GM04504 (cell line): ENCODE results near the gene TRPC4.
"Not testable (repeated sequence)": the region's sequence is repeated elsewhere in the genome, so short reads cannot be mapped to it uniquely, and the experiment has no call there.

Experiments
- DNase-seq: peaks from one replicate; pipeline ENCODE4 v3.0.0-alpha.2; 2012; ENCODE audit warnings: low read depth

The TRPC4 gene

DNA sequence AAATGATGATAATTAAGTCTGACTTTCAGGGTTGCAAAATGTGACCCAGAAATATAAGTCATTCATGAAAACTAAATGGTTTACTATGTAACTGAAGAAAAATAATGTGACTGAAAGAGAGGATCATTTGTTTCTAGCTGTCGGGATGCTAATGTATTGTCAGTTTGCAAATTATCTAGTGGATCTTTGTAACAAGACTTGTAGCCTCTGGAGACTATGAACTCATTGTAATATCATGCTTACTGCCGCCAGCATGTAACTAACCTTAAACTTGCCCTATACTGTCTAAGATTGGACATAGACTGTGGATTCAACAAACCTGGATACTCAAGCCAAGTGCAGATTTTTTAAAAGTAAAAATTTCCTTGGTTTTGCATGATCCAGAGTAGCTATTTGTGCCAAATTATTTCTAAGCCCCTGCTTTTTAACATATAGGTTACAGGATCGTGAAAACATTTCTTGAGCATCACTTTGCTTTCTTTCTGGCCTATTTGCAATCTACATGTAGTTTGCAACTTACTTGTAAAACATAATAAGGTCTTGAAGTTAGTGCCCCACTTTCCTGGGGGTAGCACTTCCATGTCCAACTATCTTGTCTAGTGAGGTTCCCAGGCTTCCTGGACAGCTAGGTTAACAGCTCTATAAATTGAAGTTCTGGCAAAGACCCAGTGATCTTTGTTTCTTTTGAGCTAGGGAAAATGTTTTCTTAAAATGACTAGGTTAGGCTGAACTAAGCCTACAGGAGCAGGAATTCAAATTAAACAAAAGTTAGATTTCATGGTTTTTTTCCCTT is 267.7 kb downstream of the TRPC4 start:
- DNase-seq, result no peak

DNA sequence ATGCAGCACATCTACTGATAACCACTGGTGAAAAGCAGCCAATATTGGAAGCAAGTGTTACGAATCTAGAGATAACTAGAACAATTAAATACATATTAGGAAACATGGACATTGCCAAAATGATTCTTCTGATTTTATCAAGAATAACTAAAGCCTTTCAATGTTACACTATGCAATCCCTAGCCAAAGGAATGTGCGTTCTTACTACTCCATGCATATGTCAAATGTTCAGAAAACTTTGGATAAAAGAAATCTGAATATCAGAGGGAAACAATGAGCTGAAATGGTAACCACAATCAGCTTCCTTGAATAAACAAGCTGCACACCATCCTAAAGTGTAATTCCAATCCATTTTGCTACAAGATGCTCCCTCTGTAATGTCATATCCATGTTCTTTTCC is 270.1 kb downstream of the TRPC4 start:
- no peak for DNase-seq

DNA sequence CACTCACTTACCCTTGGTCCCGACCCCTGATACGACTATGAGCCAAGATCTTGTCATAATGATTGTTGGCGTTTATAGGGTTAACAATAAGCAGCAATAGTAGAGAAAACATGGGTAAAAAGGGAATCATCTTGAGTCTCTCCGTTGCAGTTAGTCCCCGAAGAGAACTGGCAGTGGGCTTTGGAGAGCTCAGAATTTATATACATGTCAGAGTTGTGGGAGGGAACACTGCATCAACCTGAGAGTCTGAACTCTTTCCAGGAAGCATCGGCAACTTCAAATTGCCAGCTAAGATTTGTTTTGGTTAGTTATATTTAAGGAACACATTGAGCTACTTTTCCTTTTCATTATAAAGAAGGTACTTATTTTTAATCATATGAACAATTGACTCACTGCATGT is 271.0 kb downstream of the TRPC4 start, which contains the start of gene POSTN:
Gene POSTN (minus strand): TSS at position 172 of the 400 bp plus-strand sequence. CDS start 42 bp downstream, at position 130.
- DNase-seq, result no peak

DNA sequence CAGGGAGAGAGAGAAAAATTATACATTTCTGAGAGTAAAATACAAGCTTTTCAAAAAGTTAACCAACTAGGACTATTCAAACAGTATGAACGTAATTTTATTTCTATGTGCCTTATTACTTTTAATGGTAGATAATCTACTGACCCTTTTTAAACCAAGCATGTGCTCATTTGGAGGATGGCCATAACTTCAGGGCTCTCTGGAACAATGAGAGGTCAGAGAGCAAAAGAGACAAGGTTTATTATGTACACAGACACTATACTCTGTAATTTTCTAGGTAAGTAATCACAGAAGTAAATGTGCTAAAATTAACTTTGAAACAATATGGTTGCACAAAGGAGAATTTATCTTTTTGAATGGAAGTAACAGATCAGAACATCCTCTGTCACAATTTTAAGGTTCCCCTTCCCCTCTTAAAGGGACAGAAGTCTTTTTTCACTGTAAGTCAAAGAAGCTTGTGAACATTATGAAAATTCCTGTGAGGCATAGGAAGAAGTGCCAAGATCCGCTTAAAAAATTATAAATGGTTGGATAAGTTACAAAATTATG is 272.0 kb downstream of the TRPC4 start:
- no peak for DNase-seq

DNA sequence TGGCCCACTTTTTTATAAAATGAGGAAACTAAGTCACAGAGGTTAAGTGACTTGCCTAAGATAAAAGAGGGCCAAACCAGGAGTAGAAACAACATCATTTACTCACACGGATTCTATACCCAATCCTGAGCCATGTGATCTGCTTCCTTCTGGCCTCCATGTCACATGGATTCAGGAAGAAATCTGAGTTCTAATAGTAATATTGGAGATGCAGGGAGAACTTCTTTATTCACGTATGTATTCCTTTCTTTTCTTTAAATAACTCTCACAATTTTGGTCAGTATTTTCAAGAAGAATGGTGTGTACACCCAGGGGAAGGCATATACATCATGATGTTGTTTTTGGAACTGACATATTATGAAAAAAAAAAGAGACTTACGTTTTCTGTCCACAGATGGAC is 272.8 kb downstream of the TRPC4 start:
- DNase-seq, result no peak

DNA sequence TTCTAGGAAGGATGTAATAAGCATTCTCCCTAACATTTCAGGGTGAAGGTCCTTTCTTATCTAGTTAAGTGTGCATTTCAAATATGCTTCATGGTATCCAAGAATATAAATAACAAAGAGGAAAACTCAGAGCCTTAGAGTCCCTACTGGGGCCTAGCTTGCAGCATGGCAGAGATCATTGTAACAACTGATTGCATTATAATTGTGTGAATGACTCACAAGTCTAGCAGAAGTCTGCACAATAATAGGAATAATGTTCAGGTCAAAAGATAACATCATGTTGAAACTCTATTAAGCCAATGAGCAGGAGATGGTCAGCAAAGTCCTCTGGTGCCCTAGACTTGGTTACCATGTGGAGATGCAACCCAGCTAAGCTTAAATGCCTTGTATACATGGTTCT is 274.4 kb downstream of the TRPC4 start:
- DNase-seq, result peak; percentile 22

DNA sequence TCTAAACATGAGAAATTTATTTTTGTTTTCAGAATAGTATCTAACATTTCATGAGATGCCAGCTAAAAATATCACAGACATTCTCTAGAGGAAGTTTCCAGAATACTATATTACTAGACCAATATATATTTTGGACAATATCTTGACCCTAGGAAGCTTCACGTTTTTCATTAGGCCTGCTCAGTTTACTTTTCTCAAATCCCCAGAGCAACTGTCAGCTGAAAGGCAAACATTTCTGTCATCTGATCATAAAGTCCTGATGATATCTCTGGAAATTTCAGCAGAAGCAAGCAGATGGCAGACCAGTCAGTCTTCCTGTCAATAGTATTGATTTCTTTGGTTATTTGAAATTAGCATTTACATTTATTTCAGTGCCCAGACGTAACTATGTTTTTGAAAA is 275.0 kb downstream of the TRPC4 start:
- DNase-seq, result no peak

DNA sequence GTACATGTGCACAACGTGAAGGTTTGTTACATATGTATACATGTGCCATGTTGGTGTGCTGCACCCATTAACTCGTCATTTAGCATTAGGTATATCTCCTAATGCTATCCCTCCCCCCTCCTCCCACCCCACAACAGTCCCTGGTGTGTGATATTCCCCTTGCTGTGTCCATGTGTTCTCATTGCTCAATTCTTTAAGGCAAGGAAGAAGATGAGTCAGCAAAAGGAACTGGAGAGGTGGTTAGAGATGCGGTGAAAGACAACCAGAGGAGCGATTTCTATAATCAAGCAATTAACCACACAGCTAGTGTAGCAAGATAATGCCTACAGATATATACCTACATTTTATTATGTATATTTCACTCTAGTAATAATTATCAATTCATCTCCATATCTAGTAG is 280.2 kb downstream of the TRPC4 start:
- DNase-seq, result not testable (repeated sequence)

DNA sequence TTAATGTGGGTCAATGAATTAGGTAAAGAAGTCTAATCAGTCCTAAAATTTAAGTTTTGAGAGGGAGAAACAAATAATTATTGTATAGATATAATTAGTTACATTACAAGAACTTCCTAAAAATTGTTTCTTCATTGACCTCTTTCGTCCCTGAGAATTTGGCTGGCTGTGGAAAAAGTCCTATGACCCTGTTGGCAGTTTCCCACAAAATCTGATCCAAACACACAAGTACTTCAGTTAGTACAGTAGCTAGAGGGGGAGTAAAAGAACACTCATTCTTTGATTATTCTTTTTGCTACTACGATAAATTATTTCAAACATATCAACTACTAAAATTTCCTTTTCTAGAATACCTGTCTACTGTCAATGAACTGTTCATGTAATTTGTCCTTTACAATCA is 282.3 kb downstream of the TRPC4 start:
- no peak for DNase-seq
